ENCODE measurements around the gene PDE4D. TPM values are rescaled to one million over a fixed set of nuclear protein-coding genes. Genes with fewer than 3 reads are reported as not detected.
A peak's percentile ranks its signal among the peaks of the same experiment; 100 is the strongest.

PDE4D gene
- total and polyA plus RNA-seq, 2 donors (not counting 3 experiments of a cell fraction or from before 2014, with no cell fraction given), result 34.5 to 51.2 TPM

- TF ChIP-seq POLR2A (IDR thresholded peaks at IDR 0.05; ENCODE audit: low read depth, low read length), result no peak
- H3K9me3 ChIP-seq (replicated peaks; ENCODE audit: control insufficient read depth, insufficient read depth, low read length), result no peaks in the 10 kb centered on the region
- H2AFZ ChIP-seq (ENCODE audit: low read depth, low read length), result no peak overlapping the region
- H4K20me1 ChIP-seq (replicated peaks; ENCODE audit: control insufficient read depth, extremely low read depth, insufficient read depth, low read length), result no peaks in the 10 kb centered on the region
- H3K9me1 ChIP-seq (replicated peaks; ENCODE audit: control insufficient read depth, extremely low read depth, insufficient read depth, low read length), result no peaks in the 10 kb centered on the region
- H3K36me3 ChIP-seq (ENCODE audit: control insufficient read depth in 2 of 2, extremely low read depth in 1 of 2, insufficient read depth in 2 of 2, low read length in 2 of 2), result no peaks in the 10 kb centered on the region
- peaks cover 26% of the 10 kb centered on the region for H3K4me1 ChIP-seq (ENCODE audit: control insufficient read depth, extremely low read depth, insufficient read depth, low read length)
- intact Hi-C loops (cut with micrococcal nuclease), result no loop called here
- no TSS peak for BruUV-seq (replicated peaks)
- no peak overlapping the region for H3K4me2 ChIP-seq (ENCODE audit: insufficient read depth, low read length)
- CTCF ChIA-PET, result interaction anchor here (1.0 to 2.7 kb wide), 3 partner anchors 8 to 146 kb away, joined by 3 to 12 read pairs (median 4); no protein-coding TSS in a partner anchor
- H3K79me2 ChIP-seq (ENCODE audit: control insufficient read depth, insufficient read depth, low read length), result no peaks in the 10 kb centered on the region
- POLR2A ChIA-PET, result no interaction called here
- FAIRE-seq (no peak), DNase-seq (ENCODE audit: low read depth, low spot score) (no peak)
- no peaks in the 10 kb centered on the region for H3K27me3 ChIP-seq (ENCODE audit: control insufficient read depth in 2 of 2, insufficient read depth in 2 of 2, low read length in 2 of 2)
- no peak overlapping the region for H3K4me3 ChIP-seq (replicated peaks in 1 of 3; ENCODE audit: insufficient read depth in 1 of 3, low read depth in 1 of 3, low read length in 3 of 3)
- dilution Hi-C loops (cut with MboI; ENCODE audit: extremely low pct_ligation_motif_present, low sequenced_read_pairs), result no loop called here
- no peak overlapping the region for H3K9ac ChIP-seq (replicated peaks; ENCODE audit: extremely low read depth, insufficient read depth, low read length)
- no peak overlapping the region for H3K27ac ChIP-seq (ENCODE audit: insufficient read depth, low read depth, low read length)
Measured at GRCh38 chr5:59652449-59652848, 241.1 kb downstream of the PDE4D start.

GRCh38 chr5:59648949-59649921, 244.3 kb downstream of the PDE4D start:
- peak; percentile 91 for DNase-seq (ENCODE audit: low read depth, low spot score)
- TF ChIP-seq EZH2 (IDR thresholded peaks at IDR 0.05; ENCODE audit: borderline replicate concordance, low read depth, low read length, severe bottlenecking), result no peak
- peak; percentile 57 for TF ChIP-seq POLR2AphosphoS5 (IDR thresholded peaks at IDR 0.05; ENCODE audit: insufficient read depth, low read depth, low read length)
- TF ChIP-seq POLR2A (IDR thresholded peaks at IDR 0.05; ENCODE audit: low read depth, low read length), result no peak
- no peak for TF ChIP-seq MAX (IDR thresholded peaks at IDR 0.05; ENCODE audit: insufficient read depth, insufficient read length)
- no peak for TF ChIP-seq MYC (IDR thresholded peaks at IDR 0.05; ENCODE audit: low read depth, low read length)
- peak; percentile 98 for TF ChIP-seq GATA2 (IDR thresholded peaks at IDR 0.05; ENCODE audit: insufficient read depth, insufficient read length, low read depth, low read length)
- TF ChIP-seq CTCF (IDR thresholded peaks at IDR 0.05; ENCODE audit: extremely low read depth in 1 of 2, insufficient read depth in 1 of 2, low read depth in 1 of 2, low read length in 2 of 2), result no peak
- TF ChIP-seq FOS (IDR thresholded peaks at IDR 0.05; ENCODE audit: borderline replicate concordance, insufficient read depth, low read length), result peak; percentile 74
- TF ChIP-seq JUN (IDR thresholded peaks at IDR 0.05; ENCODE audit: borderline replicate concordance, insufficient read depth, insufficient read length, low read depth), result peak; percentile 58
- Histone ChIP-seq H3K9me1 (replicated peaks; ENCODE audit: control insufficient read depth, extremely low read depth, insufficient read depth, low read length) (no peaks in the 10 kb centered on the region), H3K79me2 (ENCODE audit: control insufficient read depth, insufficient read depth, low read length) (no peaks in the 10 kb centered on the region), H3K27me3 (ENCODE audit: control insufficient read depth in 2 of 2, insufficient read depth in 2 of 2, low read length in 2 of 2) (no peaks in the 10 kb centered on the region), H3K4me3 (replicated peaks in 1 of 3; ENCODE audit: insufficient read depth in 1 of 3, low read depth in 1 of 3, low read length in 3 of 3) (peak overlapping the region in 1 of 3 experiments; percentile 14), H3K4me1 (ENCODE audit: control insufficient read depth, extremely low read depth, insufficient read depth, low read length) (peaks cover 24% of the 10 kb centered on the region), H4K20me1 (replicated peaks; ENCODE audit: control insufficient read depth, extremely low read depth, insufficient read depth, low read length) (no peaks in the 10 kb centered on the region), H3K36me3 (ENCODE audit: control insufficient read depth in 2 of 2, extremely low read depth in 1 of 2, insufficient read depth in 2 of 2, low read length in 2 of 2) (no peaks in the 10 kb centered on the region), H3K4me2 (ENCODE audit: insufficient read depth, low read length) (peak overlapping the region; percentile 81), H3K9ac (replicated peaks; ENCODE audit: extremely low read depth, insufficient read depth, low read length) (peak overlapping the region; percentile 21), H3K27ac (ENCODE audit: insufficient read depth, low read depth, low read length) (peak overlapping the region; percentile 79), H3K9me3 (replicated peaks; ENCODE audit: control insufficient read depth, insufficient read depth, low read length) (no peaks in the 10 kb centered on the region), H2AFZ (ENCODE audit: low read depth, low read length) (peak overlapping the region; percentile 6)
- dilution Hi-C loops (cut with MboI; ENCODE audit: extremely low pct_ligation_motif_present, low sequenced_read_pairs) (no loop called here), intact Hi-C loops (cut with micrococcal nuclease) (loop anchor here (1.0 to 5.0 kb wide), 3 partner anchors 52 to 123 kb away; no protein-coding TSS in a partner anchor)
- ChIA-PET POLR2A (no interaction called here), CTCF (interaction anchor here (0.7 to 3.5 kb wide), 9 partner anchors 12 to 151 kb away, joined by 3 to 20 read pairs (median 6); no protein-coding TSS in a partner anchor)
- peak; percentile 63 for FAIRE-seq
- BruUV-seq (replicated peaks), result no TSS peak

Data from endothelial cell of umbilical vein (primary cell).